HepG2 (cell line): ENCODE measurements around the gene RIPK1. TPM values are rescaled to one million over a fixed set of nuclear protein-coding genes. Genes with fewer than 3 reads are reported as not detected.

Experiments used
- ATF7 ChIP-seq, 2 experiments: fragments of 450-650 bp in 1 of 2; sonication (generic) in 1 of 2; formaldehyde crosslinking in 1 of 2; IDR thresholded peaks; 2 replicates each; pipeline versions ENCODE4 v1.4.0 to v1.6.1; 2016 to 2020; ENCODE audit warnings: antibody characterized with exemption in 1 of 2, mild to moderate bottlenecking in 1 of 2, missing genetic modification reagents in 1 of 2
- CEBPG ChIP-seq: IDR thresholded peaks from 2 replicates; pipeline ENCODE4 v1.6.1; 2016
- DNMT1 ChIP-seq: sonication (generic); formaldehyde crosslinking; IDR thresholded peaks from 2 replicates; pipeline ENCODE4 v1.5.1; 2020; ENCODE audit warnings: mild to moderate bottlenecking, missing genetic modification reagents
- ELF3 ChIP-seq: IDR thresholded peaks from 2 replicates; pipeline ENCODE4 v1.6.1; 2016; ENCODE audit warnings: missing genetic modification reagents, missing compliant biosample characterization
- FOSL2 ChIP-seq: sonication (generic); formaldehyde crosslinking; IDR thresholded peaks from 2 replicates; pipeline ENCODE4 v1.4.0; 2020; ENCODE audit warnings: missing genetic modification reagents
- GATAD2A ChIP-seq: IDR thresholded peaks from 2 replicates; pipeline ENCODE4 v1.6.1; 2016
- IKZF5 ChIP-seq: IDR thresholded peaks from 2 replicates; pipeline ENCODE4 v1.6.1; 2018; ENCODE audit warnings: missing genetic modification reagents, mild to moderate bottlenecking, missing compliant biosample characterization
- KMT2B ChIP-seq: IDR thresholded peaks from 2 replicates; pipeline ENCODE4 v1.6.1; 2016; ENCODE audit warnings: missing genetic modification reagents, missing compliant biosample characterization
- PCBP1 ChIP-seq: fragments of 200-400 bp; formaldehyde crosslinking; IDR thresholded peaks from 2 replicates; pipeline ENCODE4 v1.6.1; 2017; ENCODE audit warnings: mild to moderate bottlenecking, low read depth, low read length, borderline replicate concordance
- PRPF4 ChIP-seq: fragments of 200-400 bp; formaldehyde crosslinking; IDR thresholded peaks from 2 replicates; pipeline ENCODE4 v1.6.1; 2016; ENCODE audit warnings: low read length, low read depth; ENCODE audit not compliant: poor library complexity, severe bottlenecking
- SP4 ChIP-seq: sonication (generic); formaldehyde crosslinking; IDR thresholded peaks from 2 replicates; pipeline ENCODE4 v1.8.1; 2023; ENCODE audit warnings: mild to moderate bottlenecking, missing genetic modification reagents
- TBL1XR1 ChIP-seq: fragments of 150-350 bp; IDR thresholded peaks from 2 replicates; pipeline ENCODE4 v1.6.1; 2014; ENCODE audit warnings: borderline replicate concordance, low read length; ENCODE audit not compliant: partially characterized antibody
- TCF12 ChIP-seq, 2 experiments: fragments of 450-650 bp in 1 of 2; sonication (generic) in 1 of 2; formaldehyde crosslinking in 1 of 2; IDR thresholded peaks; 2 replicates each; pipeline versions ENCODE4 v1.6.1 to v1.8.0; 2017 to 2022; ENCODE audit warnings: antibody characterized with exemption in 1 of 2, mild to moderate bottlenecking in 1 of 2, missing genetic modification reagents in 1 of 2, moderate library complexity in 1 of 2
- TEAD2 ChIP-seq: sonication (generic); formaldehyde crosslinking; IDR thresholded peaks from 2 replicates; pipeline ENCODE4 v1.9.0; 2021; ENCODE audit warnings: missing genetic modification reagents
- XRCC5 ChIP-seq: fragments of 200-400 bp; formaldehyde crosslinking; optimal IDR thresholded peaks from 2 replicates; pipeline ENCODE3; 2017; ENCODE audit warnings: mild to moderate bottlenecking, low read length
- ZNF12 ChIP-seq: sonication (generic); formaldehyde crosslinking; IDR thresholded peaks from 2 replicates; pipeline ENCODE4 v1.5.0; 2020; ENCODE audit warnings: missing genetic modification reagents
- ZNF33B ChIP-seq: sonication (generic); formaldehyde crosslinking; IDR thresholded peaks from 2 replicates; pipeline ENCODE4 v1.5.1; 2020; ENCODE audit warnings: mild to moderate bottlenecking, missing genetic modification reagents
- ZNF589 ChIP-seq: sonication (generic); formaldehyde crosslinking; conservative IDR thresholded peaks from 2 replicates; pipeline ENCODE4 v1.8.0; 2022; ENCODE audit warnings: mild to moderate bottlenecking, moderate library complexity, missing genetic modification reagents
- ZNF841 ChIP-seq: sonication (generic); formaldehyde crosslinking; IDR thresholded peaks from 2 replicates; pipeline ENCODE4 v1.8.1; 2023; ENCODE audit warnings: missing genetic modification reagents, borderline replicate concordance
- ZNF883 ChIP-seq: sonication (generic); formaldehyde crosslinking; IDR thresholded peaks from 2 replicates; pipeline ENCODE4 v1.5.1; 2020; ENCODE audit warnings: mild to moderate bottlenecking, missing genetic modification reagents; ENCODE audit errors: not compliant biosample characterization
- polyA plus RNA-seq, 8 experiments: library from polyadenylated mRNA; depleted of rRNA in 3 of 8; stranded (reverse) in 7 of 8; unstranded in 1 of 8; fragments of >200 nt; fragmentation: Illumina TruSeq in 4 of 8; extraction: Trizol in 4 of 8; gene quantifications; 2 replicates each; pipeline versions ENCODE4 v1.2.1 to v1.2.3, GENCODE V29; 2011 to 2016; ENCODE audit warnings: low read depth in 4 of 8, missing spikeins in 1 of 8, mixed read lengths in 1 of 8; ENCODE audit not compliant: insufficient read depth in 1 of 8
- total RNA-seq, 5 experiments: library from RNA; depleted of rRNA; stranded (reverse); fragments of >200 nt; fragmentation: Illumina TruSeq; extraction: Trizol; gene quantifications; 2 replicates each; pipeline ENCODE4 v1.2.3, GENCODE V29; 2016; ENCODE audit warnings: low read depth in 1 of 5
- TF ChIP-seq, protein P1 (sequence below): sonication (generic); formaldehyde crosslinking; IDR thresholded peaks from 2 replicates; pipeline ENCODE4 v1.5.1; 2020; ENCODE audit warnings: missing genetic modification reagents, mild to moderate bottlenecking, borderline replicate concordance
- TF ChIP-seq, protein P2 (sequence below): sonication (generic); formaldehyde crosslinking; IDR thresholded peaks from 2 replicates; pipeline ENCODE4 v1.8.1; 2023; ENCODE audit warnings: mild to moderate bottlenecking, moderate library complexity, missing genetic modification reagents
- TF ChIP-seq, protein P3 (sequence below): IDR thresholded peaks from 2 replicates; pipeline ENCODE4 v1.6.1; 2016

RIPK1 gene
- total and polyA plus RNA-seq, 2 of the 13 experiments (the other 11 are each of a cell fraction or from before 2014, with no cell fraction given), result 9.0 to 10.3 TPM

DNA sequence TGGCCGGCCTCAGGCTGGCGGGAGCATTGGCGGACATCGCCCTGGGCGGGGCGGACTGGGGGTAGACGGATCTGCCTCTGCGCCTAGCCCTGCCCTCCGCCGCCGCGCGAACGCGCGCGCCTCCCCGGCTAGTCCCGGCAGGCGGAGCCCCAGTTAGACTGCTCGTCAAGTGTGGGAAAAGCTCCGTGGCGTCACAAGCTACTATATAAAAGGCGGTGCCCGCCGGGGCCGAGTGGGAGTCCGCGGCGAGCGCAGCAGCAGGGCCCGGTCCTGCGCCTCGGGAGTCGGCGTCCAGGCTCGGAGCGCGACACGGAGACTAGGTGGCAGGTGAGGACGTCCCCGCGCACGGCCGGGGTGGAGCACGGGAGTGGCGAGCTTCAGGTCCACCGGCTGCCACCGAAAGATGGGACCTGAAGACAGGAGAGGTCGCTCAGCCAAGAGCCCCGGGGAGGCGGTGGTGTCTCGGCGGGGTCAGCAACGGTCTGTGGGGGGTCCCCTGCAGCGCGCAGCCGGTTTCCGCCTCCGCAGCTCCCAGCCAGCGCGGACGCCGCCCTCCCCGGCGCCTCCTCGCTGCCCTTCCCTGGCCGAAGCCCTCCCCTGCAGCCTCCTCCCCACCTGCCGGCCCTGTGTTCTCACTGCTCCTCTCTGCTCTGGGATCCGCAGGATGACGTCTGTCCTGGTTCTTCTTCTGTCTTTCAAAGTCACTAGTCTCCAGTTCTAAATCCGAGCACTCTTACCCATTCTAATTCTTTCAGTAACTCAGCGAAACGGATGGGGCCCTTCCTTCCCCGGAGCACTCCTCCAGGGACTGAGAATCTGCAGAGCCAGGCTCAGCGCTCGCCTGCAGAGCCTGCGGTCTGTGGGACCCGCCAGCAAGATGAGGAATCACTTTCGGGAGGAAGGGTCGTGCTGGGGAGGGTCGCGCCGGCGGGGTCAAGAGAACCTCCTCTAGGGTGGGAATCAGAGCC is 4.3 kb upstream of the RIPK1 start (continued):
- TF ChIP-seq ZNF33B (CRISPR knock-in tag) (0 out of 2 replicates have a peak, but pooled peaks have one; percentile 56), ATF7 (IDR thresholded peaks at IDR 0.05) (no peak), ATF7 (CRISPR knock-in tag; IDR thresholded peaks at IDR 0.05) (no peak; the same call in 1 of the 2 replicates), ZNF12 (CRISPR knock-in tag) (0 out of 2 replicates have a peak, but pooled peaks have one; percentile 39), SP4 (CRISPR knock-in tag) (no peak; the same call in 1 of the 2 replicates), TCF12 (IDR thresholded peaks at IDR 0.05) (no peak), TCF12 (CRISPR knock-in tag; IDR thresholded peaks at IDR 0.05) (0 out of 2 replicates have a peak, but pooled peaks have one; percentile 38), ZNF589 (CRISPR knock-in tag) (no peak), DNMT1 (CRISPR knock-in tag) (0 out of 2 replicates have a peak, but pooled peaks have one; percentile 23), PRPF4 (no peak), FOSL2 (peak; percentile 39; the same call in 1 of the 2 replicates), KMT2B (peak; percentile 86), XRCC5 (no peak), TEAD2 (CRISPR knock-in tag) (no peak), ELF3 (peak; percentile 12; the same call in 1 of the 2 replicates), TBL1XR1 (no peak), ZNF883 (CRISPR knock-in tag) (peak; percentile 73), ZNF841 (CRISPR knock-in tag) (no peak), IKZF5 (CRISPR knock-in tag) (peak; percentile 72), CEBPG (CRISPR knock-in tag) (no peak), PCBP1 (no peak), GATAD2A (CRISPR knock-in tag) (no peak)
- TF ChIP-seq, protein P1, sequence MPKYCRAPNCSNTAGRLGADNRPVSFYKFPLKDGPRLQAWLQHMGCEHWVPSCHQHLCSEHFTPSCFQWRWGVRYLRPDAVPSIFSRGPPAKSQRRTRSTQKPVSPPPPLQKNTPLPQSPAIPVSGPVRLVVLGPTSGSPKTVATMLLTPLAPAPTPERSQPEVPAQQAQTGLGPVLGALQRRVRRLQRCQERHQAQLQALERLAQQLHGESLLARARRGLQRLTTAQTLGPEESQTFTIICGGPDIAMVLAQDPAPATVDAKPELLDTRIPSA (CRISPR knock-in tag), result no peak
- TF ChIP-seq, protein P2, sequence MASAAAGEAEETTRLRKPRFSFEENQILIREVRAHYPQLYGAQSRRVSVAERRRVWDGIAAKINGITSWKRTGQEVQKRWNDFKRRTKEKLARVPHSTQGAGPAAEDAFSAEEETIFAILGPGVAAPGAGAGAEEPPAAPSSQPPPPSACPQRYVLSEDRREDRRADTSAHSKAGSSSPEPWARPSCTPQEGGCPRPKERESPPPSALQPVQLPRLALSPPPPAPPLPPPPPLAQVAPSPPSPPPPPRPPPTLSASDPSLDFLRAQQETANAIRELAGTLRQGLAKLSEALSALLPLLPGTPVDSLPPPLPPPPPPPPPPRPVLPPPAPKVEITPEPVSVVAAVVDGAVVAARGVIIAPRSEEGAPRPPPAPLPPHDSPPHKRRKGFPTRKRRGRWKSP (CRISPR knock-in tag), result peak; percentile 83; the same call in 1 of the 2 replicates
- TF ChIP-seq, protein P3, sequence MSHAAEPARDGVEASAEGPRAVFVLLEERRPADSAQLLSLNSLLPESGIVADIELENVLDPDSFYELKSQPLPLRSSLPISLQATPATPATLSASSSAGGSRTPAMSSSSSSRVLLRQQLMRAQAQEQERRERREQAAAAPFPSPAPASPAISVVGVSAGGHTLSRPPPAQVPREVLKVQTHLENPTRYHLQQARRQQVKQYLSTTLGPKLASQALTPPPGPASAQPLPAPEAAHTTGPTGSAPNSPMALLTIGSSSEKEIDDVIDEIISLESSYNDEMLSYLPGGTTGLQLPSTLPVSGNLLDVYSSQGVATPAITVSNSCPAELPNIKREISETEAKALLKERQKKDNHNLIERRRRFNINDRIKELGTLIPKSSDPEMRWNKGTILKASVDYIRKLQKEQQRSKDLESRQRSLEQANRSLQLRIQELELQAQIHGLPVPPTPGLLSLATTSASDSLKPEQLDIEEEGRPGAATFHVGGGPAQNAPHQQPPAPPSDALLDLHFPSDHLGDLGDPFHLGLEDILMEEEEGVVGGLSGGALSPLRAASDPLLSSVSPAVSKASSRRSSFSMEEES (CRISPR knock-in tag), result no peak
